HG02588 (cell line): Measurements from ENCODE around the gene CHST6.
"Not testable (repeated sequence)": the region's sequence is repeated elsewhere in the genome, so short reads cannot be mapped to it uniquely, and the experiment has no call there.

Experiments used
- ATAC-seq: cut with Tn5 transposase; IDR thresholded peaks from one replicate; pipeline ENCODE4 v1.9.1; 2021; ENCODE audit warnings: mild to moderate bottlenecking, moderate library complexity; ENCODE audit not compliant: unreplicated experiment

Gene CHST6

DNA sequence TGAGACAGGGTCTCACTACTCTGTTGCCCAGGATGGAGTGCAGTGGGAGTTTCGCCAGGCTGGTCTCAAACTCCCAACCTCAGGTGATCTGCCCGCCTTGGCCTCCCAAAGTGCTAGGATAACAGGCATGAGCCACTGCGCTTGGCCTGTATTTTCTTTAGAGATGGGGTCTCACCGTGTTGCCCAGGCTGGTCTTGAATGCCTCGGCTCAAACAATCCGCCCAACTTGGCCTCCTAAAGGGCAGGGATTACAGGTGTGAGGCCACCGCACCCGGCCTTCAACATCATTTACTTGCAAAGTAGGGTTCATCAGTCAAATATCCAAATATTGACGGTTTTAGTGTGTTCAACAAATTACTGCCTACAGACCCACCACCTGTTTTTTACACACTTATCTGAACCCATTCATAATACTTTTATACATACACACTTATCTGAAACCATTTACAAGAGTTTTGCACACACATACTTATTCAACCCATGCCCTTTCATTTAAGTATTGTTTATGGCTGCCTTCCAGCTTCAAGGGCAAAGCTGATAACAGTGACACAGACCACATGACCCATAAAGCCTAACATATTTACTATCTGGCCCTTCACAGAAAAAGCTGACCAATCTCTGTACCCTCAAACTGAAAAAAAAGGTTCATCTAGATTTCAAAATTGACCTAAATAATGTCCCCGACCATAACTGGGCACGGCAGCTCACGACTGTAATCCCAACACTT lies 42.6 kb downstream of the CHST6 start:
- no peak for ATAC-seq

DNA sequence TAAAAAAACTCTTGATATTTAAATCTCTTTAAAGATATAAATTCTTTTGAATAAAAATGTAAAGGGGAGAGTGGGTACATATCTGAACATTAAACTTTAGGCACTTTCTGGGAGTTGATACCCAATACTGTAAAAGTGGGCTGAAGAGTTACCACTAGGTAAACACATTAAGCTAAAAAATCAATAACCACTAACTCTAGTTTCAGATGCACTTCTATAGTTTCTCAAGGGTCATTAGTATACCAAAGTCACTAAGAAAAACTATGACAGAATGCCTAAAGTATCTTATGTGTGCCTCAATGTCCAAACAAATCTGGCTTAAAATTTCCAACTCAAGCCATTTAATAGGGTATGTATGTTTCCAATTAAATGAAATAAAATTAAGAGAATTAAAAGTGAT lies 48.8 kb downstream of the CHST6 start:
- ATAC-seq = no peak

DNA sequence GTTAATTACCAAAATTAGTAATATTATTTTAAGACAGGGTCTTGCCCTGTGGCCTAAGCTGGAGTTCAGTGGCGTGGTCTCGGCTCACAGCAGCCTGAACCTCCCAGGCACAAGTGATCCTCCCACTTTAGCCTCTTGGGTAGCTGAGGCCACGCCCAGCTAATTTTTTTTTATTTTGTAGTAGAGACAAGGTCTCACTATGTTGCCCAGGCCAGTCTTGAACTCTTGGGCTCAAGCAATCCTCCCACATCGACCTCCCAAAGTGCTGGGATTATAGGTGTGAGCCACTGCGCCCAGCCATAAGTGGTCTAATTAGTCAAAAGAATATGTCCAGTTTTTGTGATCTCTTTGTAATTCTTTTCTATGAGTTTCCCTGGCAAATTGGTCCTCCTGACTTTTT lies 49.9 kb downstream of the CHST6 start:
- no peak for ATAC-seq

DNA sequence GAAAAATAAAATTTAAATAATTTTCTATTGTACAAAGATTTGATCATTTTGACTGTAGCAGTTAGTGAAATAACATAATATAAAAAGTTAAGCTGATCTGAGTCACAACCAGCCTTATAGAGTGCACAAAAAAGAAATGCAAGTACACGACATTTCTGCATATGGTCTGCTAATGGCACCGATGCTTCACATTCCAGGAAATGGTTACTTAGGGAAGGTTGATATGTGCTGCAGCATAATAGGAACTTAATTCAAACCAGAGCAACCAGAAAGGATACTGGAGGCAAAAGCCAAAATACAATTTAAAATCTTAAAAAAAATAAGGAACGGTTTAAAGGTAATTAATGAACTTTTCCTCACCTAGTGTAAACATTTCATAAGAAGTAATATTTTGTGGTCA lies 51.9 kb downstream of the CHST6 start:
- ATAC-seq = no peak

GRCh38 chr16:75433732-75434413 lies 61.4 kb downstream of the CHST6 start:
- ATAC-seq = peak; percentile 70

DNA sequence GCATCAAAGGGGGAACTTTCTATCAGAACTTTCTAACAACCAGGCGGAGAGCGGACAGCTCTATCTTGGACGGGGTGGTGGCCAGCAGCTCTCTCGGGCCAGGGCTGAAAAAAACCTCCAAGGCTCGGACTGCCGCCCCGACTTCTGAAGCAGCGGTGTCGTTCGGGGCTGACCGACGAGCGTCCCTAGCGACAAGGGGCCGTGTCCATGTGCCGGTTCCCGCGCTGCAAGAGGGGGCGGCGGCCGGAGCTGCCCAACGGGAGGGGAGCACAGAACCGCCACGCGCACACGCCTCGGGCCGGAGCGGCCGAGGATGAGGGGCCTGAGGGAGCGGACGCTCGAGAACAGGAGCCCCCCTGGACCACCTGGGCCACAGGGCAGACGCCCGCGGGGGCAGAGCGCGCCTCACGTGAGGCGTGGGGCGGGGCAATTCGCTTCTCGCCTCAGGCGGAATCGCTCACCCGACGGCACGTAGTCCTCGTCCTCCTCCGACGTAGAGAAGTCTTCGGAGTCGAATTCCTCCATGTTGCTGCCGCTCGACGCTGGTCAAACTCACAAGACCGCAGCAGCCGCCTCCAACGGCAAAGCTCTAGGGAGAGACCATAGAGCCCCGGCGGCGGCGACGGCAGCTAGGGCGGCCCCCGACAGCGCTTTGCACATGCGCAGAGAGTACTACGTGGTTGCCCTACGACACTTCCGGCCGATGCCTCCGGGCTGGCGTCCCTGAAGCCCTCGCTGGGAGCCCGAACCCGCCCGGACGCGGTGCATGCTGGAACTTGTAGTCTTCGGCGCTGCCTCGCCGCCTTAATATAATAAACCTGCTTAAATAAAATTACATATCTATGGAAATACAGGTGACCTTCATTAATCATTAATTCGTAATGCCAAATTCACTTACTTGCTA lies 62.2 kb downstream of the CHST6 start, which contains the start of gene CFDP1:
Gene CFDP1 (minus strand): TSS at position 676 of the 904 bp plus-strand sequence. CDS start 151 bp downstream, at position 525.
- peak; percentile 94 for ATAC-seq

DNA sequence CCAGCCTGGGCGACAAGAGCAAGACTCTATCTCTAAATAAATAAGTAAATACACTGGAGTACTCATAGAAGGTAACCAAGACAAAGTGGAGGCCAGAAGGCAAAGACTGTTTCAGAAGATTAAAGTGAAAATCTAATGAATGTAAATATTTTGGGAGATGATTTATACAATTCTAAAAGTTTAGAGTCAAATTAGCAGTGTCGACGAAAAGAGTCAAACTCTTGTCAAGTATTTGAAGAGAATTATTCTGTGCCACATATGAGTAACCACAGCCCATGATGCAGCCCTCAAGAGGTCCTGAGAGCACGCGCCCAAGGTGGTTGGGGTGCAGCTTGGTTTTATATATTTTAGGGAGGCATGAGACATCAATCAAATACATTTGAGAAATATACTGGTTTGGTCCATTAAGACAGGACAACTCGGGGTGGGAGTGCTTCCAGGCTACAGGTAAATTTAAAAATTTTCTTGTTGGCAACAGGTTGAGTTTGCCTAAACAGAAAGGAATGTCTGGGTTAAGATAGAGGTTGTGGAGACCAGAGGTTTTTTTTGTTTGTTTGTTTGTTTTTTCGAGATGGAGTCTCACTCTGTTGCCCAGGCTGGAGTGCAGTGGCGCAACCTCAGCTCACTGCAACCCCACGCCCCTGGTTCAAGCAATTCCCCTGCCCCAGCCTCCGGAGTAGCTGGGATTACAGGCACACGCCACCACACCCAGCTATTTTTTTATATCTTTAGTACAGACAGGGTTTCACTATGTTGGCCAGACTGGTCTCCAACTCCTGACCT lies 65.4 kb downstream of the CHST6 start:
- ATAC-seq = no peak

- not testable (repeated sequence) for ATAC-seq
These were observed 68.7 kb downstream of the CHST6 start for GRCh38 chr16:75426524-75426923.

DNA sequence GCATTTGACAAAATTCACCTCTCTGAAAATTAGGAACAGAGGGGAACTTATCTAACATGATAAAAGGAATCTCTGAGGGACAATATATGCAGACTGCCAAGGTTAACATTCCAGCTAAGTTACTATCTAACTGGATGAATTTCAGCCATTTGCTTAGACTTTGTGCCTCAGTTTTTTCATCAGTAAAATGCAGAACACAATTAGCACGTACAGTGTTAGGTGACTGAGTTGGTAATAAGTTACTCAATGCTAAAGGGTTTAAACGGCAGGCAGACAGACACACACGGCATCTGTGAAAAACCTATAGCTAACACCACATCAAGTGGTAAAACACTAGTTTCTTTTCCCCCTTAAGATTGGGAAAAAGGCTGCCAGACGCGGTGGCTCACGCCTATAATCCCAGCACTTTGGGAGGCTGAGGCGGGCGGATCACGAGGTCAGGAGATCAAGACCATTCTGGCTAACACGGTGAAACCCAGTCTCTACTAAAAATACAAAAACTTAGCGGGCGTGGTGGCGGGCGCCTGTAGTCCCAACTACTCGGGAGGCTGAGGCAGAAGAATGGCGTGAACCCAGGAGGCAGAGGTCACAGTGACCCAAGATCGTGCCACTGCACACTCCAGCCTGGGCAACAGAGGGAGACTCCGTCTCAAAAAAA lies 71.0 kb downstream of the CHST6 start:
- not testable (repeated sequence) for ATAC-seq

- no peak for ATAC-seq
These were observed 71.5 kb downstream of the CHST6 start for GRCh38 chr16:75423723-75424104.
